Stimulated activated CD8-positive, alpha-beta memory T cell treated with anti-CD3 and anti-CD28 coated beads, Interleukin-2, amount 100 ng/mL, for 1 hour (primary cell): ENCODE results near the gene RGS1.
"Not testable (repeated sequence)": the region's sequence is repeated elsewhere in the genome, so short reads cannot be mapped to it uniquely, and the experiment has no call there.

Source experiments
- DNase-seq, 2 donors: peaks; one replicate each; pipeline ENCODE4 v3.0.0-alpha.2; 2020; ENCODE audit warnings: low read depth in 2 of 2

The RGS1 gene

GRCh38 chr1:192575499-192576189 is at the start of gene RGS1:
Gene RGS1, plus strand, starts transcription at chr1:192575773. Its CDS starts 20 bp downstream, at chr1:192575793.
- DNase-seq: peak in 1 of 2 donors; percentile 24

GRCh38 chr1:192527111-192527795 is 48.3 kb upstream of the RGS1 start:
- no peak for DNase-seq

GRCh38 chr1:192527950-192528349 is 47.6 kb upstream of the RGS1 start:
- DNase-seq: no peak

- no peak for DNase-seq
These were observed 46.4 kb upstream of the RGS1 start for GRCh38 chr1:192529031-192529755.

GRCh38 chr1:192529811-192530210 is 45.8 kb upstream of the RGS1 start:
- no peak for DNase-seq

GRCh38 chr1:192530254-192530653 is 45.3 kb upstream of the RGS1 start:
- DNase-seq: no peak

GRCh38 chr1:192531037-192531703 is 44.4 kb upstream of the RGS1 start:
- DNase-seq: not testable (repeated sequence)

- no peak for DNase-seq
These were observed 40.9 kb upstream of the RGS1 start for GRCh38 chr1:192534666-192535065.

- DNase-seq: no peak
These were observed 39.5 kb upstream of the RGS1 start for GRCh38 chr1:192535916-192536664.

GRCh38 chr1:192538407-192539296 is 36.9 kb upstream of the RGS1 start:
- DNase-seq: no peak

GRCh38 chr1:192539297-192540092 is 36.1 kb upstream of the RGS1 start:
- no peak for DNase-seq

- DNase-seq: no peak
These were observed 32.1 kb upstream of the RGS1 start for GRCh38 chr1:192543445-192543844.

GRCh38 chr1:192545896-192546521 is 29.6 kb upstream of the RGS1 start:
- no peak for DNase-seq

- DNase-seq: no peak
These were observed 28.9 kb upstream of the RGS1 start for GRCh38 chr1:192546596-192547190.

- DNase-seq: no peak
These were observed 28.1 kb upstream of the RGS1 start for GRCh38 chr1:192547501-192547900.

GRCh38 chr1:192549937-192550336 is 25.6 kb upstream of the RGS1 start:
- no peak for DNase-seq

- DNase-seq: no peak
These were observed 24.5 kb upstream of the RGS1 start for GRCh38 chr1:192550922-192551534.

GRCh38 chr1:192552760-192553191 is 22.8 kb upstream of the RGS1 start:
- DNase-seq: no peak
